ENCODE results near the gene GSTK1. TPM values are rescaled to one million over a fixed set of nuclear protein-coding genes. Genes with fewer than 3 reads are reported as not detected.
A peak's percentile ranks its signal among the peaks of the same experiment; 100 is the strongest.

Gene GSTK1
- total RNA-seq, 2 experiments from 2014 or later, result 245 to 259 TPM

- no peak overlapping the region for H3K27ac Mint-ChIP-seq
- TF ChIP-seq CTCF (IDR thresholded peaks at IDR 0.05), result no peak
- no peak overlapping the region for H3K4me3 ChIP-seq (ENCODE audit: low read length)
These were observed 38.0 kb downstream of the GSTK1 start for GRCh38 chr7:143300959-143301935.

DNA sequence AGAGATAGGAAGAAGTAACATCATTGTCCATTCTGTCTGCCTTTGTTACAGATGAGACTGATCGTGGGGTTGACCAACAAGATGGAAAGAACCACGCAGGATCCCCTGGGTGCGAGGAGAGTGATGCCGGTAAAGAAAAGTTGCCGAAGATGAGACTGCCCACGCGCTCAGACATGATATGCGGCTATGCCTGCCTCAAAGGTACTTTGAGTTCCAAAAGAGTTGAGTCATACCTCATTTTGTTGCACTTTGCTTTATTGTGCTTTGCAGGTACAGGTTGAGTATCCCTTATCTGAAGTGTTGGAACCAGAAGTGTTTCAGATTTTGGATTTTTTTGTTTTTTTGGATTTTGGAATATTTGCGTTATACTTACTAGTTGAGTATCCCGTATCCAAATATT, 40.5 kb downstream of the GSTK1 start:
- POLR2A ChIA-PET, result no interaction called here
- intact Hi-C loops (cut with DNase I, micrococcal nuclease), result loop anchor here (2.0 to 10.0 kb wide), 3 partner anchors 113 to 299 kb away; no protein-coding TSS in a partner anchor

More at GRCh38 chr7:143300959-143301935, 38.0 kb downstream of the GSTK1 start:
- Histone ChIP-seq H3K4me1 (ENCODE audit: insufficient read depth, low read length) (peaks cover 18% of the 10 kb centered on the region), H3K9me3 (ENCODE audit: control insufficient read depth in 1 of 2, insufficient read depth in 1 of 2, low read length in 2 of 2) (no peaks in the 10 kb centered on the region), H3K36me3 (ENCODE audit: insufficient read depth, low read length) (peaks cover 87% of the 10 kb centered on the region), H3K27me3 (ENCODE audit: control insufficient read depth in 1 of 2, insufficient read depth in 2 of 2, low read length in 2 of 2) (no peaks in the 10 kb centered on the region), H3K27ac (ENCODE audit: low read depth in 1 of 2, low read length in 2 of 2) (no peak overlapping the region)
- POLR2A ChIA-PET, result interaction anchor here (2.8 to 2.9 kb wide), 2 partner anchors 13 to 60 kb away, joined by 9 to 14 read pairs; partner anchors contain the start of gene CASP2
- DNase-seq (peak in 2 of 14 experiments; percentile 32 to 43), ATAC-seq (ENCODE audit: poor library complexity) (no peak)
- H3K36me3 Mint-ChIP-seq (ENCODE audit: low read depth), result peaks cover 93% of the 10 kb centered on the region
- CTCF ChIA-PET, result interaction anchor here (3.2 to 7.2 kb wide), 2 partner anchors 21 to 61 kb away, joined by 21 to 92 read pairs; no protein-coding TSS in a partner anchor
- intact Hi-C loops (cut with DNase I, micrococcal nuclease), result loop anchor here (1.0 to 10.0 kb wide), 3 partner anchors 61 to 296 kb away; no protein-coding TSS in a partner anchor
- peaks cover 39% of the 10 kb centered on the region for H3K4me1 Mint-ChIP-seq (ENCODE audit: low read depth)
- H3K4me3 Mint-ChIP-seq, result no peak overlapping the region
- no peaks in the 10 kb centered on the region for H3K9me3 Mint-ChIP-seq
- H3K27me3 Mint-ChIP-seq, result no peaks in the 10 kb centered on the region

More for the DNA sequence above, 40.5 kb downstream of the GSTK1 start:
- Histone ChIP-seq H3K9me3 (ENCODE audit: control insufficient read depth in 1 of 2, insufficient read depth in 1 of 2, low read length in 2 of 2) (no peaks in the 10 kb centered on the region), H3K27ac (ENCODE audit: low read depth in 1 of 2, low read length in 2 of 2) (no peak overlapping the region), H3K4me1 (ENCODE audit: insufficient read depth, low read length) (peaks cover 18% of the 10 kb centered on the region), H3K27me3 (ENCODE audit: control insufficient read depth in 1 of 2, insufficient read depth in 2 of 2, low read length in 2 of 2) (no peaks in the 10 kb centered on the region), H3K4me3 (ENCODE audit: low read length) (no peak overlapping the region), H3K36me3 (ENCODE audit: insufficient read depth, low read length) (peaks cover 87% of the 10 kb centered on the region)
- TF ChIP-seq CTCF (IDR thresholded peaks at IDR 0.05), result no peak
- Mint-ChIP-seq H3K27me3 (no peaks in the 10 kb centered on the region), H3K4me1 (ENCODE audit: low read depth) (peaks cover 29% of the 10 kb centered on the region), H3K36me3 (ENCODE audit: low read depth) (peaks cover 94% of the 10 kb centered on the region), H3K27ac (no peak overlapping the region), H3K4me3 (no peak overlapping the region), H3K9me3 (no peaks in the 10 kb centered on the region)
- no peak for ATAC-seq (ENCODE audit: poor library complexity)
- CTCF ChIA-PET, result interaction anchor here (1.2 to 1.9 kb wide), 2 partner anchors 63 to 89 kb away, joined by 3 to 7 read pairs; no protein-coding TSS in a partner anchor
- DNase-seq, result no peak
